BLaER1 (cell line): Measurements from ENCODE around the gene KLK13.

Source experiments
- H3K27ac ChIP-seq: shearing (Covaris generic); formaldehyde crosslinking; 2 replicates; pipeline ENCODE4 v1.8.1; 2022
- H3K27me3 ChIP-seq: shearing (Covaris generic); formaldehyde crosslinking; 2 replicates; pipeline ENCODE4 v1.8.1; 2022
- H3K36me3 ChIP-seq: shearing (Covaris generic); formaldehyde crosslinking; 2 replicates; pipeline ENCODE4 v1.8.1; 2022
- H3K4me1 ChIP-seq: shearing (Covaris generic); formaldehyde crosslinking; 2 replicates; pipeline ENCODE4 v1.8.1; 2022
- H3K4me2 ChIP-seq: shearing (Covaris generic); formaldehyde crosslinking; 2 replicates; pipeline ENCODE4 v1.8.1; 2022
- H3K4me3 ChIP-seq: shearing (Covaris generic); formaldehyde crosslinking; 2 replicates; pipeline ENCODE4 v1.8.1; 2022
- H3K9ac ChIP-seq: shearing (Covaris generic); formaldehyde crosslinking; 2 replicates; pipeline ENCODE4 v1.8.1; 2022
- H3K9me3 ChIP-seq: shearing (Covaris generic); formaldehyde crosslinking; 2 replicates; pipeline ENCODE4 v1.8.1; 2022
- H4K20me1 ChIP-seq: shearing (Covaris generic); formaldehyde crosslinking; 2 replicates; pipeline ENCODE4 v1.8.1; 2022
- Cebpa-rat ChIP-seq: shearing (Covaris generic); IDR thresholded peaks from 2 replicates; pipeline ENCODE4 v1.8.1; 2022

KLK13 gene, protein sequence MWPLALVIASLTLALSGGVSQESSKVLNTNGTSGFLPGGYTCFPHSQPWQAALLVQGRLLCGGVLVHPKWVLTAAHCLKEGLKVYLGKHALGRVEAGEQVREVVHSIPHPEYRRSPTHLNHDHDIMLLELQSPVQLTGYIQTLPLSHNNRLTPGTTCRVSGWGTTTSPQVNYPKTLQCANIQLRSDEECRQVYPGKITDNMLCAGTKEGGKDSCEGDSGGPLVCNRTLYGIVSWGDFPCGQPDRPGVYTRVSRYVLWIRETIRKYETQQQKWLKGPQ

GRCh38 chr19:51064534-51065220 lies at the start of gene KLK13:
KLK13 (minus strand) TSS chr19:51065092; CDS start chr19:51065067, 25 bp downstream.
- H3K4me1 ChIP-seq = no peaks in the 10 kb centered on the region
- peak within 1 kb of the TSS; percentile 55 for H3K4me2 ChIP-seq
- peak within 1 kb of the TSS; percentile 55 for H3K4me3 ChIP-seq
- H3K27me3 ChIP-seq = no peaks in the 10 kb centered on the region
- H3K36me3 ChIP-seq = no peaks in the 10 kb centered on the region
- H3K9me3 ChIP-seq = no peaks in the 10 kb centered on the region
- H3K27ac ChIP-seq = no peak within 1 kb of the TSS
- no peak within 1 kb of the TSS for H3K9ac ChIP-seq
- no peaks in the 10 kb centered on the region for H4K20me1 ChIP-seq
- TF ChIP-seq Cebpa-rat = no peak

- TF ChIP-seq Cebpa-rat = no peak
These were observed 49.3 kb upstream of the KLK13 start for GRCh38 chr19:51114087-51114729.

GRCh38 chr19:51111606-51112005 lies 46.7 kb upstream of the KLK13 start:
- TF ChIP-seq Cebpa-rat = no peak
- Histone ChIP-seq H3K4me3 (no peak overlapping the region), H4K20me1 (no peaks in the 10 kb centered on the region), H3K9ac (no peak overlapping the region), H3K4me2 (no peak overlapping the region), H3K4me1 (peaks cover 26% of the 10 kb centered on the region), H3K27me3 (no peaks in the 10 kb centered on the region), H3K27ac (no peak overlapping the region), H3K36me3 (no peaks in the 10 kb centered on the region), H3K9me3 (no peaks in the 10 kb centered on the region)

More at GRCh38 chr19:51114087-51114729, 49.3 kb upstream of the KLK13 start:
- Histone ChIP-seq H3K4me3 (no peak overlapping the region), H4K20me1 (no peaks in the 10 kb centered on the region), H3K36me3 (no peaks in the 10 kb centered on the region), H3K27ac (no peak overlapping the region), H3K27me3 (no peaks in the 10 kb centered on the region), H3K9ac (no peak overlapping the region), H3K9me3 (no peaks in the 10 kb centered on the region), H3K4me2 (no peak overlapping the region), H3K4me1 (peaks cover 9% of the 10 kb centered on the region)

DNA sequence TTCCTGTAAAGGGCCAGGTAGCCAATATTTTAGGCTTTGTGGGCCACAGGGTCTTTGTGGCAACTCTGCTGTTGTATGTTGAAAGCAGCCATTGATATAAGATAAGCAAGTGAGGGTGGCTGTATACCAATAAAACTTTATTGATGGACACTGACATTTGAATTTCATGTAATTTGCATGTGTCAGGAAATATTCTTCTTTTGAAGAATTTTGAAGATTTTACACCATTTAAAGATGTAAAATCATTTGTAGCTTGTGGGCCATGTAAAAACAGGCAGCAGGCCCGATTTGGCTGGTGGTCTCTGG lies 45.7 kb upstream of the KLK13 start:
- Histone ChIP-seq H3K4me1 (peaks cover 27% of the 10 kb centered on the region), H3K27me3 (no peaks in the 10 kb centered on the region), H3K4me3 (no peak overlapping the region), H3K4me2 (no peak overlapping the region), H4K20me1 (peaks cover 3% of the 10 kb centered on the region; the same call in 1 of the 2 replicates), H3K9me3 (no peaks in the 10 kb centered on the region), H3K9ac (no peak overlapping the region), H3K27ac (no peak overlapping the region), H3K36me3 (peaks cover 6% of the 10 kb centered on the region; the same call in 1 of the 2 replicates)
- TF ChIP-seq Cebpa-rat = no peak

DNA sequence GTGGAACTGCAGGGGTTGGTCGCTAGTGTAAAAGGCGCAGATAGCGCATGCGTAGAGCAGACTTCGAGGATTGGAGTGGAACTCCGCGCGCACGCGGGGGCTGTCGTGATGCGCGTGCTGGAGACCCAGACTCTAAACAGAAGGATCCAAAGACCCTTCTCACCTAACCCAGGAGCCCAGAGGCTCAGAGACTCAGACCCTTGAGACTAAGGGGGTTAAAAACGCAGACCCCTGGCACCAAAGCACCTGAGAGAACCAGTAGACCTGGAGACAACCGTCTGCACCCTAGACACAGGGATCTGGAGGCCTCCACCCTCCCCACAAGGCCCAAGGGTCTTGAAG lies 43.9 kb upstream of the KLK13 start:
- H3K4me1 ChIP-seq = peaks cover 27% of the 10 kb centered on the region
- peak overlapping the region; percentile 86 for H3K4me3 ChIP-seq
- peak overlapping the region; percentile 36; the same call in 1 of the 2 replicates for H3K9ac ChIP-seq
- no peaks in the 10 kb centered on the region for H3K27me3 ChIP-seq
- no peaks in the 10 kb centered on the region for H3K9me3 ChIP-seq
- no peak overlapping the region for H3K27ac ChIP-seq
- peak overlapping the region; percentile 92 for H3K4me2 ChIP-seq
- H4K20me1 ChIP-seq = peaks cover 21% of the 10 kb centered on the region
- no peak for TF ChIP-seq Cebpa-rat
- peaks cover 25% of the 10 kb centered on the region for H3K36me3 ChIP-seq

- TF ChIP-seq Cebpa-rat = no peak
- Histone ChIP-seq H3K9me3 (no peaks in the 10 kb centered on the region), H3K9ac (peak within 1 kb of the TSS; percentile 90), H3K36me3 (peaks cover 30% of the 10 kb centered on the region), H3K27me3 (no peaks in the 10 kb centered on the region), H3K4me1 (peaks cover 27% of the 10 kb centered on the region), H3K4me2 (peak within 1 kb of the TSS; percentile 92), H3K27ac (peak within 1 kb of the TSS; percentile 85), H3K4me3 (peak within 1 kb of the TSS; percentile 86), H4K20me1 (peaks cover 26% of the 10 kb centered on the region)
These were observed 43.3 kb upstream of the KLK13 start, which contains the start of gene CTU1 for GRCh38 chr19:51108066-51108804. CTU1 (minus strand) TSS chr19:51108409; CDS start chr19:51104569, 3,840 bp downstream.

DNA sequence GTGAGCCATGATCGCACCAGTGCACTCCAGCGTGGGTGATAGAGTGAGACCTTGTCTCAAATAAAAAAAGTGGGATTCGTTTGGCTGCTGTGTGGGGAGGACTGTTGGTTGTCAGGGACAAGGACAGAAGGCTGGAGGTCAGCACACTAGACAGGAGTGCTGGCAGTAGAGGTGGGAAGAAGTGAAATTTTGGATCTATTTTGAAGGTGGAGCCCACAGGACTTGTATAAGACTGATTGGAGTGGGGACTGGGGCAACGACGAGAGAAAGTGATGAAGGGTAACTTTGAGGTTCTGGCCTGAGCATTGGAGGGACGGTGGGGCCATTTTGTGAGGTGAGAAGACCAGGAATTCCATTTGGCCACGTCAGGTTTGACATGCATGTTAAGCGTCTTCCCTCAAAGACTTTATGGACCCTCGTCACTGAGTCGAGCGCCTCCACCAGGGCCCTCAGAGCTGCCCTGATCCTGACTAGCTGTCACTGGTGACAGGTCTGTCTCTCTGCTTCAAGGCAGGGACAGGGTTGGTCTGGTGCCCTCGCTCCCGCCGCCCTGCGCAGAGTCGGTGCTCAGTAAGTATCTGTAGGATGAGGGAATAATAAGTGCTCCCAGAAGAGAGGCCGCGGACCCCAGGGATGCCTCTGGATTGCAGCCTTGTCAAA lies 42.6 kb upstream of the KLK13 start:
- H3K9ac ChIP-seq = peak overlapping the region; percentile 90
- TF ChIP-seq Cebpa-rat = no peak
- peak overlapping the region; percentile 85 for H3K27ac ChIP-seq
- H3K4me2 ChIP-seq = peak overlapping the region; percentile 91
- H3K4me1 ChIP-seq = peaks cover 23% of the 10 kb centered on the region
- H3K4me3 ChIP-seq = peak overlapping the region; percentile 86
- H4K20me1 ChIP-seq = peaks cover 32% of the 10 kb centered on the region
- H3K27me3 ChIP-seq = no peaks in the 10 kb centered on the region
- H3K9me3 ChIP-seq = no peaks in the 10 kb centered on the region
- peaks cover 37% of the 10 kb centered on the region for H3K36me3 ChIP-seq

DNA sequence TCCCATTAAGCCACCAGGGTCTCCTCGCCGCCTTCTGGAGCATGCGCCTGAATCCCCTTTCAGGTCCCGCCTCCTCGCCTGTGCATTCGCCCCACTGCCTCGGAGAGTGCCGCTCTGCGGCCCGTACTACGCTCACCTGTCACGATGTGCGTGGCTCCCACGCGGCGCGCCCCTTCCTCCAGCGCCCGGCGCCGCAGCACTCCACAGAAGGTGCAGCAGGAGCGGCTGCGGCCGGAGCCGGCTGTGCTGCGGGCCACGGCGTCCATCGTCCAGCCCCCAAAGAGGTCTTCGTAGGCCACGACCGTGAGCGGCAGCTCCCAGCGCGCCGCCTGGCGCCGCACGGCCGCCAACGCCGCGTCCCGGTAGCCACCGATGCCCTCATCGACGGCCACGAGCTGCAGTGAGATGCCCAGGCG lies 39.0 kb upstream of the KLK13 start:
- Histone ChIP-seq H3K9me3 (no peaks in the 10 kb centered on the region), H3K27ac (no peak overlapping the region), H3K4me2 (no peak overlapping the region), H3K4me1 (peaks cover 16% of the 10 kb centered on the region), H4K20me1 (peaks cover 68% of the 10 kb centered on the region), H3K9ac (no peak overlapping the region), H3K27me3 (no peaks in the 10 kb centered on the region), H3K4me3 (no peak overlapping the region), H3K36me3 (peaks cover 73% of the 10 kb centered on the region)
- TF ChIP-seq Cebpa-rat = no peak

GRCh38 chr19:51102991-51103390 lies 38.1 kb upstream of the KLK13 start:
- Histone ChIP-seq H3K27ac (no peak overlapping the region), H3K4me2 (no peak overlapping the region), H3K36me3 (peaks cover 83% of the 10 kb centered on the region), H3K9ac (no peak overlapping the region), H3K9me3 (no peaks in the 10 kb centered on the region), H4K20me1 (peaks cover 77% of the 10 kb centered on the region), H3K4me3 (no peak overlapping the region), H3K27me3 (no peaks in the 10 kb centered on the region), H3K4me1 (peaks cover 18% of the 10 kb centered on the region)
- no peak for TF ChIP-seq Cebpa-rat
